ENCODE data around the gene CAPN9.

GRCh38 chr1:230709619-230710542 lies 37.3 kb upstream of the CAPN9 start:
- TF ChIP-seq CTCF (IDR thresholded peaks at IDR 0.05): no peak
- no peak for TF ChIP-seq ZFX (IDR thresholded peaks at IDR 0.05; ENCODE audit: borderline replicate concordance)

All from 22Rv1 (cell line).